Pulmonary artery endothelial cell (primary cell): ENCODE data around the gene OLIG2. TPM values are rescaled to one million over a fixed set of nuclear protein-coding genes. Genes with fewer than 3 reads are reported as not detected.

Experiments used
- DNase-seq: peaks from one replicate; pipeline ENCODE4 v3.0.0-alpha.2; 2011; ENCODE audit warnings: low read depth, low spot score
- total RNA-seq: library from RNA; depleted of rRNA; stranded (reverse); fragments of >200 nt; gene quantifications from 2 replicates; pipeline ENCODE4 v1.2.3, GENCODE V29; 2014

The OLIG2 gene
- not detected in 2 replicates for total RNA-seq

- DNase-seq: no peak
Observed at GRCh38 chr21:33025489-33026442, at the start of gene OLIG2. Gene OLIG2, plus strand, starts transcription at chr21:33025935. Its CDS starts 928 bp downstream, at chr21:33026863.

DNA sequence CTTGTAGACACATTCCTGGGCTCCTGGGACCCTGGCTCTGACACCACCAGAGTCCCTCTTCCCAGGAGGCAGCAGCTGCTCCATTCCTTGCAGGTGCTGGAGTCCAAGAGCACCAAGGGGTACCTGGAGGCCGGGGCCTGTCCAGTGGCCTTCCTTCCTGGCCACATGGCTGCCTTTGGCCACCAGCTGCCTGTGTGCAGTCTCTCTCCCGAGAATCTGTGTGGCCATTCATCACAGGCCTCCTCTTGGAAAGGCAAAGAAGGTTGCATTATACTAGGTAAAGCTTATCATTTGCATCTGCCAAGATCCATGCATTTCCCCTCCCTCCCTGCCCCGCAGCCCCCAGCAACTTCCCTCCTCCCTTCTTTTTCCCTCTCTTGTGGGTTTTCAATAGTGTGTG, 48.9 kb upstream of the OLIG2 start:
- no peak for DNase-seq

- DNase-seq: no peak
Observed at GRCh38 chr21:32977216-32977615, 48.5 kb upstream of the OLIG2 start.

DNA sequence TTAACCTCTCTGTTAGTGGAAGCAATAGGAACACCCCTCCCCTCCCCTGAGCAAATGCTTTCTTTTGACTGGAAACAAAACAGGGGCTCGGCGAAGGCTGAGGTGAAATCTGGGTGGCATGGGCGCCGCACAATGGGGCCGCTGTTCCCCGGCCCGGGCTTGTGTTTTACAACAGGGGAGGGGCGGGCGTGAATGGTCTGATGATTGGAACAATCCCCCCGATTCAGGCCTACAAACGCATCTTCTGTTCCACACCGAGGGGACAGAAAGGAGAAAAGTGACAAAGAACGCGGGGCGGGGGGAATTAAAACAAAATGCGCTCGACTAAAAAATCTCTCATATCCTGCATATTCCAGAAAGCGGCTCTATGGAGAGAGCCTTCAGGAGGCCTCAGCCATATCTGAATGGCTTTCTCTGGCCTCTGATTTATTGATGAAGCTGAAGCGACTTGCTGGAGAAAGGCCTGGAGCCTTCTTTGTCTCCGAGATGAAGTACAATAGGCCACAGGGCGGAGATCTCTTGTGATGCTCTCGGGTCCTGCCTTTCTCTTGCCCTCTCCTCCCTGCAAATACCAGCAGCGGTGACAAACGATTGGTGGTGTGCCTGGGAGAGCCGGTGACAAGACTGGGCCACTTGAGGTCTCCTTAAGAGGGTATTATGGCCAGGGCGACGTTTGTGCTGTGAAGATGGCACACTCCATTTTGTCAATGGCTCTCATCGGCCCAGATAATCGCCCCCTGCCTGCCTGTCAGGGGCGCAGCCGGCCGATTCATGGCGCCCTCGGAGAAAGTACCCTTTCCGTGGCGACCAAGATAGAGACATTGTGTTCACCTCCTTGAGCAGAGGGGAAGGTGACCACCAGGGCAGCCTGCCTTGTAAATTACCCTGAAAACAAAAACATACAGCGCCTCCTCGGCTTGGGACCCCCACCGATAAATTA, 47.1 kb upstream of the OLIG2 start:
- DNase-seq: no peak

GRCh38 chr21:32979598-32980268, 46.0 kb upstream of the OLIG2 start:
- no peak for DNase-seq

DNA sequence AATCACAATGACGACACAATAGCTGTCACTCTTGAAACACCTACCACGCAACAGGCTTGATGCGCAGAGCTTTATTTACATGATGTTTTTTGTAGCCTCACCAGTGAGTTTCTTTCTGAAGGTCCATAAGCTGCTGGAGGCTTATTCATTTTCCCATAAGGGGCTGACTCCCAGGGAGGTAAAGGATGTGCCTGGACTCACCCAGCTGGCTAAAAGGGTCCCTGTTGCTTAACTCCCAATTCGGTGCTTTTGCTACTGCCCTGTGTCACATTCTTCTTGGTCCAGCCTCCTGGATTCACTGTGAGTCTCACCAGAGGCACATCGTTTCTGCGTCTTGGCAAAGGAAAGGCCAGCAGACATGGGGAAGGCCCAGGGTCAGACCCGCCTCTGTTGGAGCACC, 44.6 kb upstream of the OLIG2 start:
- no peak for DNase-seq

DNA sequence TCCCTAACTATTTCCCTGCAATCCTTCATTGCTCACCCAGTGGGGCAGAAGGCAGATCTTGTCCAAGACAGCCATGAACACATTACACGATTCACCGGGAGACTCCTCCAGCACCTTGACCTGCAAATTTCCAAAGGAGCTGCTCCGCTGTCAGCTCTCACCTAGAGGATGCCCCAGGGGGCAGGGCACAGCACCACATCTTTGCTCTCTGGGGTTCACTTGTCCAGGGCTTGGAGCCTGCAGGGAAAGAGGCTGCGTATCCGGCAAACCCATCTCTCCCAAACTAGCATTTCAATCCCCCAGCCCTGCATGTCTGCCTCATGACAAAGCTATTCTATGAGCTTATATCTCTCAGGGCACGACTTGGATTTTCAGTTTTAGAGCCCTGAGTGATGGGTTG, 35.1 kb upstream of the OLIG2 start:
- no peak for DNase-seq

DNA sequence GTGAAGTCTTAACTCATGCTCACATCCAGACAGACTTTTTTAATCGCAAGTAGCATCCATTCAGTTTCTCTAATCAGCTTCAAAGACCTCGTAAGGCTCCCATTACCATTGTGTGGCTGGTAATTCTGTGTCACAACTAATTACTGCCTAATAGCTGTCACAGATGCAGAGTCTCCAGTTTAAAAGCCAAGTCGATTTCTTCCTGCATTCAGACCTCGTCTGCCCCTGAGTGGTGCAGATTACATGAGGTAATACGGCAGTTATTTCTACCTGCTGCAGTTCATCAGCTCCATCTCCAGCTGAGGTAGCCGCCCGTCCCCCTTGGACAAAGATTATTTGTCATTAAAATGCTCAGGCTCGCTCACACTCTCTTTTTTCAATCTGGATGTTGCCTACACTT, 34.4 kb upstream of the OLIG2 start:
- no peak for DNase-seq

DNA sequence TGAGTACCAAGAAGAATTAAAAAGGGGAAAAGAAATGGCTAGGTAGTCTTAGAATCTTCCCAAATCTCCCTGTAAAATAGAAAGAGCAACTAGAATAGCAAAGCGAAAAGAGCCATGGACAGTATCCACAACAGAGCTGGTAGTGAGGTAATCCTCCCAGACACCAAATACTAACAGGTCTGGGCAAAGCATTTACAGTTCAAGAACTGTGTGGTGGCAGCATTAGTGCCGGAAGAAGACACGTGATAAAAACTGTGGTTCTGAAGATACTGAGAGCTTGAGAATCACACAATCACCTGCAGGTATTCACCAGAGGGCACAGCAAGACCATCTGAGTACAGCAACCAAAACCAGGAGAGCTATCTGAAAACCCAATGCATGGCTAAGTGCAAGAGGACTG, 31.8 kb upstream of the OLIG2 start:
- no peak for DNase-seq

- DNase-seq: no peak
Observed at GRCh38 chr21:32994305-32994704, 31.4 kb upstream of the OLIG2 start.

- no peak for DNase-seq
Observed at GRCh38 chr21:33007747-33008146, 18.0 kb upstream of the OLIG2 start.

DNA sequence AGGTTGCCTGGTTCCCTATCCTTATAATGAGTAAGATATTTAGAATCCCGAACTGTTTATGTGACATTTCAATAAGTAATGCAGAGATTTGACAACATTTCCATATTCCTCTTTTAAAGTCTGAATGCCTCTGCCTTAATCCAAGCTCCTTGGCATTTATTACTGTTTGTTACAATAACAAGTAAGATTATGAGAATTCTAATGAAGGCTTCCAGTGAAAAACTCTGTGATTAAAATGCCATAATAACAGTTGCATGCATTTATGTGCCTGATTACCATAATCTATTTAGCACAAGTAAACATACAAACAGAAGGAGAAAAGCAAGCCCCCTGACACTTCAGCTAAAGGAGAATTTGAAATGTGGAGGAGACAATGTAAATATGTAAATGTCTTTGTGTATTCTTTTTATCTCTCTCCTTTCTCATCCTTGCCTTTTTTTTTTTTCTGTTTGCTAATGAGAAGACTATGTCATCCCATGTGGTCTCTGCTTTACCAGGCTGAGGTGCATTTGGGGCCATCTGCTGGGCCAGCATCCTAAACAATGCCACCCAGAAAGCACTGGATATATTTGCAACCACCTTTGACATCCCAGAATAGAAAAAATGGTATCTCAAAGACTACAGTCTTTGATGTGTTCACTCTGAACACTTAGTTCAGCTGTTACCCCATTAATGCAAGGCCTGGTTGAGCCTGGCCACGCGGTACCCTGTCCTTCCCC, 17.2 kb upstream of the OLIG2 start:
- DNase-seq: no peak

- DNase-seq: no peak
Observed at GRCh38 chr21:33010931-33011330, 14.8 kb upstream of the OLIG2 start.

DNA sequence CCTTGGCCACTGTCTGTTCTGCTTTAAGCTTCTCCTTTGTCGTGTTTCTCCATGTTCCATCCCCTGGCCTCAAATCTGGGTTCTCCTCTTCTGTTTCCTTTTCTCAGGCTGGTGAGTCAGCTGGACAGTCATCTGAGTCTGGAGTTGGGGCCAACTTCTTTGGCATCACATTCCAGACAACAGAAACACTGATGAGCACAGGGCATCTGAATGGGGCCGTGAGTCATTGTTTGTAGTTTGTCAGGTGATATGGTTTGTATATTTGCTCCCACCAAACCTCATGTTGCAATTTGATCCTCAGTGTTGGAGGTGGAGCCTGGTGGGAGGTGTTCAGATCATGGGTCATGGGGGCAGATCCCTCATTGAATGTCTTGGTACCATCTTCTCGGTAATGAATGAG, 14.3 kb upstream of the OLIG2 start:
- no peak for DNase-seq

DNA sequence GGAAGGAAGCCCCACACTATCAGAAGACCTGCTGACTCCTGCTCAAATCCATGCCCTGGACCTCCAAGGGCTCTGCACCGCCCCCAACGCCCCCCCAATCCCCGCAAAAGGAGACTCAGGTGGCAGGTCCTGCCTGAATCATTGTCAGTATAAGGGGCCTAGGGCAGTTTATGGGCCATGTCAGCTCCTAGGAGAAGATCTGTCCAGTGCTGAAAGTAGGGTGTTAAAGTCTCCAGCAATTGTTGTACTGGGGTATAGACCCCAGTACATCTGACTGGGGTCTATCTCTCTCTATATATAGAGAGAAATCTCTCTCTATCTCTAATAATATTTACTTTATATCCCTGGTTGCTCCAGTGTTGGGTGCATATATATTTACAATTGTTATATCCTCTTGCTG, 12.1 kb upstream of the OLIG2 start:
- no peak for DNase-seq

DNA sequence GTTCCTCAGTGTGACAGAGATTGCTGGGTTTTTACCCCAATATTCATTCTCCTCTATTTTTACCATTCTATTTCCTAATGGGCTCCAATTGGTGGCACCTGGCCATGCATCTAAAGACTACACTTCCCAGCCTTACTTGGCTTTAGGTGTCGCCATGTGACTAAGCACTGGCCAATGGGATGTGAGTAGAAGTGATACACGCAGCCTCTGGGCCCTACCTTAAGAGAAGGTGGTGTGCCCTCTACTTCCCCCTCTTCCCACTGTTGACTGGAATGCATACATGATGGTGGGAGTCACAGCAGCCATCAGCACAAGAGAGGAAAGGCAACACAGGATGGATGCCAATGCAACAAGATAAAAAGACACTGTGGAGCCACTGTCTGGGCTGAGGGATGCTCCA, 11.4 kb upstream of the OLIG2 start:
- no peak for DNase-seq

- no peak for DNase-seq
Observed at GRCh38 chr21:33015096-33015495, 10.6 kb upstream of the OLIG2 start.

GRCh38 chr21:33015756-33016155, 10.0 kb upstream of the OLIG2 start:
- DNase-seq: no peak

- no peak for DNase-seq
Observed at GRCh38 chr21:33018707-33019465, 6.8 kb upstream of the OLIG2 start.

DNA sequence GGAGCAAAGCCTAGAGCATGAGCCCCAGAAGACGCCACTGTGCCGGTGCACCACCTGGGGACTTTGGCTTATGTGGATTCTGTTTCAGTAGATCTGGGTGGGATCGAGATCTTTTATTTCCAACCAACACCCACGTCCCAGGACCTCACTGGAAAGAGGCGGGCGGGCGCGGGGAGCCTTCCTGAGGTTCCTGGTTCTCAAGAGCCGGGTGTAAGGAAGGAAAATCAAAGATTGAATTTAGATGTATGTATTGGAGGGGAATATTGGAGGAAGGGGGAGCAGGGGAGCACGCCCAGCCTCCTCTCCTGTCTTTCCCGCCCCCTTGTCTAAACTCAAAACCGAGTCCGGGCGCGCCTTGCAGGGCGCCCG, 6.2 kb upstream of the OLIG2 start:
- DNase-seq: no peak
